Kidney (tissue), 14 donors: ENCODE measurements around the gene CYB5R2. TPM values are rescaled to one million over a fixed set of nuclear protein-coding genes. Genes with fewer than 3 reads are reported as not detected.
A peak's percentile ranks its signal among the peaks of the same experiment; 100 is the strongest.

Experiments
- DNase-seq, 5 donors: peaks; one replicate each; pipeline ENCODE4 v3.0.0-alpha.2; 2013 to 2020
- FAIRE-seq: peaks from 2 replicates; lab custom pipeline; 2012; peaks lifted over from hg19 to GRCh38; lab: Jason Lieb, UNC
- H3K27ac ChIP-seq, 2 donors: one replicate each; pipeline ENCODE4 v1.7.0; 2013; ENCODE audit warnings: low read depth in 2 of 2, low read length in 2 of 2, inconsistent platforms in 1 of 2
- H3K27me3 ChIP-seq: one replicate; pipeline ENCODE4 v1.7.1; 2013; ENCODE audit warnings: low read length, inconsistent platforms; ENCODE audit not compliant: control insufficient read depth, insufficient read depth
- H3K36me3 ChIP-seq, 3 donors: one replicate each; pipeline versions ENCODE4 v1.7.0 to v1.7.1; 2013; ENCODE audit warnings: low read length in 3 of 3, control low read depth in 1 of 3, inconsistent platforms in 1 of 3; ENCODE audit not compliant: insufficient read depth in 3 of 3, control insufficient read depth in 2 of 3
- H3K4me1 ChIP-seq, 3 donors: one replicate each; pipeline versions ENCODE4 v1.7.0 to v1.7.1; 2013; ENCODE audit warnings: low read length in 3 of 3, inconsistent platforms in 1 of 3, low read depth in 1 of 3; ENCODE audit not compliant: control insufficient read depth in 2 of 3, insufficient read depth in 2 of 3
- H3K4me3 ChIP-seq, 3 donors: one replicate each; pipeline versions ENCODE4 v1.7.0 to v1.8.1; 2013; ENCODE audit warnings: low read length in 3 of 3, control low read depth in 1 of 3, inconsistent platforms in 1 of 3
- H3K9ac ChIP-seq, 3 donors: one replicate each; pipeline versions ENCODE4 v1.7.0 to v1.7.1; 2013; ENCODE audit warnings: low read length in 3 of 3, control low read depth in 1 of 3, inconsistent platforms in 1 of 3
- H3K9me3 ChIP-seq, 3 donors: one replicate each; pipeline versions ENCODE4 v1.7.0 to v1.7.1; 2013; ENCODE audit warnings: low read length in 3 of 3, control low read depth in 1 of 3, inconsistent platforms in 1 of 3; ENCODE audit not compliant: control insufficient read depth in 2 of 3, insufficient read depth in 1 of 3
- intact Hi-C: fragments of 100-400 bp; cut with DNase I; formaldehyde crosslinking; loops from one replicate; pipeline ENCODE4 v1.11.1; 2022
- polyA plus RNA-seq: library from polyadenylated mRNA; stranded (reverse); fragments of 350-450 nt; fragmentation: Illumina TruSeq; extraction: RNeasy Lipid Tissue Mini Kit (QIAGEN cat#74804); gene quantifications from one replicate; pipeline ENCODE4 v1.2.3, GENCODE V29; 2014; ENCODE audit warnings: low read depth, low replicate concordance; ENCODE audit not compliant: insufficient read depth
- total RNA-seq: library from RNA; stranded (reverse); fragmentation: NEBNext Ultra II Directional; extraction: Animal tissue kit (Norgen Biotek cat#: 25700); gene quantifications from one replicate; pipeline ENCODE4 v1.2.1, GENCODE V29; 2021
- TF ChIP-seq, protein P1 (sequence below): IDR thresholded peaks from 3 replicates; pipeline ENCODE4 v1.5.1; 2012; ENCODE audit warnings: mild to moderate bottlenecking, moderate library complexity, borderline replicate concordance; ENCODE audit not compliant: insufficient read depth; ENCODE audit errors: extremely low read depth
- donor health status: control.
- donor health status: control.
- donor health status: control.
- donor health status: control.
- donor health status: control.
- donor health status: DM: yes; HTN: yes; CAD: no.
- donor health status: Normal renal cell carcinoma (clear cell type).

Gene CYB5R2
- total and polyA plus RNA-seq, 2 donors from 2014 or later: 8.2 to 8.7 TPM

DNA sequence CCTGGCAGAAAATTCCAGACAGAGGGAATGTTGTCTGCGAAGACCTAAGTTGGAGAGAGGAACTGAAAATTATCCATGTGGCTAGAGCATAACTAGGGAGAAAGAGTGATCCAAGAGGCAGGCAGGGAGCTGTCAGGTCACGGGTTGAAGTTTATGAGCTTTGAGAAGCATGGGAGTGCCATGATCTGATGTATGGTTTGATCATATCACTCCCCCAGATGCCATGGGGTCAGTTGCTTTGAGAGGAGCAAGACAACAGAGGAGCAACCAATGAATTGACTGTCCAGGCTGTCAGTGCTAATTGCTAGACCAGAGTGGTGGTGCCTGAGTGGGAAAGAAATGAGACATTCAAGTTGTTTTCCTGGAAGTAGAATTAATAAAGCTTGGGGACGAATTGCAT lies 54.0 kb downstream of the CYB5R2 start:
- DNase-seq: peak in 4 of 5 donors; percentile 55 to 78 (median 68)
- Histone ChIP-seq H3K9me3 (no peaks in the 10 kb centered on the region), H3K27me3 (no peaks in the 10 kb centered on the region), H3K4me3 (no peak overlapping the region), H3K4me1 (no peaks in the 10 kb centered on the region), H3K36me3 (peaks cover 2 to 23% (median 13%) of the 10 kb centered on the region in 3 donors), H3K27ac (no peak overlapping the region), H3K9ac (no peak overlapping the region)
- TF ChIP-seq, protein P1, sequence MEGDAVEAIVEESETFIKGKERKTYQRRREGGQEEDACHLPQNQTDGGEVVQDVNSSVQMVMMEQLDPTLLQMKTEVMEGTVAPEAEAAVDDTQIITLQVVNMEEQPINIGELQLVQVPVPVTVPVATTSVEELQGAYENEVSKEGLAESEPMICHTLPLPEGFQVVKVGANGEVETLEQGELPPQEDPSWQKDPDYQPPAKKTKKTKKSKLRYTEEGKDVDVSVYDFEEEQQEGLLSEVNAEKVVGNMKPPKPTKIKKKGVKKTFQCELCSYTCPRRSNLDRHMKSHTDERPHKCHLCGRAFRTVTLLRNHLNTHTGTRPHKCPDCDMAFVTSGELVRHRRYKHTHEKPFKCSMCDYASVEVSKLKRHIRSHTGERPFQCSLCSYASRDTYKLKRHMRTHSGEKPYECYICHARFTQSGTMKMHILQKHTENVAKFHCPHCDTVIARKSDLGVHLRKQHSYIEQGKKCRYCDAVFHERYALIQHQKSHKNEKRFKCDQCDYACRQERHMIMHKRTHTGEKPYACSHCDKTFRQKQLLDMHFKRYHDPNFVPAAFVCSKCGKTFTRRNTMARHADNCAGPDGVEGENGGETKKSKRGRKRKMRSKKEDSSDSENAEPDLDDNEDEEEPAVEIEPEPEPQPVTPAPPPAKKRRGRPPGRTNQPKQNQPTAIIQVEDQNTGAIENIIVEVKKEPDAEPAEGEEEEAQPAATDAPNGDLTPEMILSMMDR: no peak
- intact Hi-C loops: no loop called here
- no peak for FAIRE-seq

DNA sequence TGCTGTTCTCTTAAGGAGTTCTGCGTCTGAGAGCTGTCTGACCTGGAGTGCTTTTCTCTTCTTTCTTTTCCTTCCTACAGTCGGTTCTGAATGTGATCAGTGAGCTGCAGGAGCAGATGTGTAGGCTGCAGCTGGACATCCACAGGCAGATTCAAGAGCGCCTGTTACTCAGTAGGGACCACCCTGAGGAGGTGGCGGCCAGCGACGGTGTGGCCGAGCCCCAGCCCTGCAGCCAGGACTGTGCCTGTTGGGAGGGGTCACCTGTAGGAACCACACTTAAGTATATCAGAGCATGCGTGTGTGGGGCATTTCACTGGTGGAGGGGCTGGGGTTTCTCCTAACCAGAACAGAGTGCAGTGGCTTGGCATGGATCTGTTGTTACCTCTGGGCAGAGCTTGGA lies 56.3 kb downstream of the CYB5R2 start:
- DNase-seq (no peak), FAIRE-seq (no peak)
- H3K9me3 ChIP-seq: no peaks in the 10 kb centered on the region
- H3K27me3 ChIP-seq: no peaks in the 10 kb centered on the region
- H3K4me1 ChIP-seq: peaks cover 0 to 3% (median 0%) of the 10 kb centered on the region in 3 donors
- peaks cover 0 to 8% (median 7%) of the 10 kb centered on the region in 3 donors for H3K36me3 ChIP-seq
- TF ChIP-seq, protein P1: no peak
- no peak overlapping the region for H3K9ac ChIP-seq
- no peak overlapping the region for H3K27ac ChIP-seq
- intact Hi-C loops: no loop called here
- H3K4me3 ChIP-seq: no peak overlapping the region

Other genes starting within 250 kb of the CYB5R2 start
- 7.6 TPM for gene OLFML1, start 188.0 kb downstream of the CYB5R2 start, total RNA-seq
- gene OLFML1, start 188.0 kb downstream of the CYB5R2 start, polyA plus RNA-seq: 8.3 TPM
- gene PPFIBP2, start 159.5 kb downstream of the CYB5R2 start, total RNA-seq: 31.6 TPM
- gene PPFIBP2, start 159.5 kb downstream of the CYB5R2 start, polyA plus RNA-seq: 44.4 TPM
- gene OVCH2, start 33.0 kb upstream of the CYB5R2 start, total RNA-seq: 2.5 TPM
- 2.3 TPM for gene OVCH2, start 33.0 kb upstream of the CYB5R2 start, polyA plus RNA-seq
- 0.25 TPM for gene OR5P2, start 123.4 kb upstream of the CYB5R2 start, total RNA-seq
- not detected for gene OR5P2, start 123.4 kb upstream of the CYB5R2 start, polyA plus RNA-seq
- not detected for gene OR5P3, start 157.3 kb upstream of the CYB5R2 start, total RNA-seq
- gene OR5P3, start 157.3 kb upstream of the CYB5R2 start, polyA plus RNA-seq: not detected